OCI-LY7 (cell line): ENCODE measurements around the gene CTDNEP1.

ENCODE experiments used
- EZH2phosphoT487 ChIP-seq: fragments of 200-600 bp; sonication (generic); IDR thresholded peaks from 2 replicates; pipeline ENCODE4 v1.6.1; 2018; ENCODE audit warnings: low read depth, borderline replicate concordance, mild to moderate bottlenecking, mixed run types, antibody characterized with exemption, low read length, moderate library complexity, mixed read lengths
- TF ChIP-seq, protein P1 (sequence below): fragments of 200-600 bp; sonication (generic); conservative IDR thresholded peaks from 2 replicates; pipeline ENCODE4 v1.5.1; 2014; ENCODE audit warnings: mild to moderate bottlenecking, antibody characterized with exemption, low read length, moderate library complexity, mixed read lengths

DNA sequence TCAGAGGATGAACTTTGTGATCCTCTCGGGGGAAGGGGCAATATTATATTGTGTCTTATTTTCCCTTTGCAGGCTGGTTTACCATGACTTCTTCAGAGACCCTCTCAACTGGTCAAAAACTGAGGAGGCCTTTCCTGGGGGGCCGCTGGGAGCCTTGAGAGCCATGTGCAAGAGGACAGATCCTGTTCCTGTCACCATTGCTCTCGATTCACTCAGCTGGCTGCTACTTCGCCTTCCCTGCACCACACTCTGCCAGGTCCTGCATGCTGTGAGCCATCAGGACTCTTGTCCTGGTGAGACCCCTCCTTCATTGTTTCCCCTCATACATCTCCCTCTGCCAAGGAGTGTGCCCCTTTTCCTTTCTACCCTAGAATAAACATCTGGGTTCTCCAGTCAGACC, 3.0 kb upstream of the CTDNEP1 start:
- TF ChIP-seq, protein P1, sequence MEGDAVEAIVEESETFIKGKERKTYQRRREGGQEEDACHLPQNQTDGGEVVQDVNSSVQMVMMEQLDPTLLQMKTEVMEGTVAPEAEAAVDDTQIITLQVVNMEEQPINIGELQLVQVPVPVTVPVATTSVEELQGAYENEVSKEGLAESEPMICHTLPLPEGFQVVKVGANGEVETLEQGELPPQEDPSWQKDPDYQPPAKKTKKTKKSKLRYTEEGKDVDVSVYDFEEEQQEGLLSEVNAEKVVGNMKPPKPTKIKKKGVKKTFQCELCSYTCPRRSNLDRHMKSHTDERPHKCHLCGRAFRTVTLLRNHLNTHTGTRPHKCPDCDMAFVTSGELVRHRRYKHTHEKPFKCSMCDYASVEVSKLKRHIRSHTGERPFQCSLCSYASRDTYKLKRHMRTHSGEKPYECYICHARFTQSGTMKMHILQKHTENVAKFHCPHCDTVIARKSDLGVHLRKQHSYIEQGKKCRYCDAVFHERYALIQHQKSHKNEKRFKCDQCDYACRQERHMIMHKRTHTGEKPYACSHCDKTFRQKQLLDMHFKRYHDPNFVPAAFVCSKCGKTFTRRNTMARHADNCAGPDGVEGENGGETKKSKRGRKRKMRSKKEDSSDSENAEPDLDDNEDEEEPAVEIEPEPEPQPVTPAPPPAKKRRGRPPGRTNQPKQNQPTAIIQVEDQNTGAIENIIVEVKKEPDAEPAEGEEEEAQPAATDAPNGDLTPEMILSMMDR, result no peak
- TF ChIP-seq EZH2phosphoT487, result no peak
